T-cell (primary cell): ENCODE data around the gene ABCB11. TPM values are rescaled to one million over a fixed set of nuclear protein-coding genes. Genes with fewer than 3 reads are reported as not detected.

Experiments
- ATAC-seq, 4 experiments: fragments of 200-7000 bp in 3 of 4; fragments of 150-1000 bp in 1 of 4; cut with Tn5 transposase; replicated peaks in 1 of 4; 1 replicate in 3 of 4; 2 replicates in 1 of 4; pipeline ENCODE4 v1.10.0; 2021; ENCODE audit warnings: moderate library complexity in 3 of 4, mild to moderate bottlenecking in 2 of 4, moderate number of reproducible peaks in 1 of 4
- CTCF ChIA-PET, 2 donors: fragments of 300-600 bp; sonication (Branson Sonifier 250); formaldehyde crosslinking; loops; one replicate each; lab custom pipeline; 2022; ENCODE audit warnings: antibody characterized with exemption in 2 of 2; lab: Charles Lee
- POLR2A ChIA-PET, 2 donors: fragments of 300-600 bp; sonication (Branson Sonifier 250); formaldehyde crosslinking; loops; one replicate each; lab custom pipeline; 2022; ENCODE audit warnings: antibody characterized with exemption in 2 of 2; lab: Charles Lee
- DNase-seq, 35 experiments: peaks; one replicate each; pipeline versions ENCODE4 v3.0.0 to v3.0.0-alpha.2; 2013 to 2023
- H3K27ac ChIP-seq: one replicate; pipeline ENCODE4 v1.5.1; 2013; ENCODE audit warnings: low read length
- H3K27me3 ChIP-seq, 2 experiments: replicated peaks in 1 of 2; 1 replicate in 1 of 2; 2 replicates in 1 of 2; pipeline versions ENCODE4 v1.6.1 to v1.7.0; 2013; ENCODE audit warnings: low read length in 1 of 2, mixed read lengths in 1 of 2; ENCODE audit not compliant: control insufficient read depth in 2 of 2, insufficient read depth in 2 of 2; ENCODE audit errors: extremely low read depth in 1 of 2
- H3K36me3 ChIP-seq, 2 donors: 1 replicate in 1 of 2; 2 replicates in 1 of 2; pipeline versions ENCODE4 v1.6.1 to v1.7.0; 2013; ENCODE audit warnings: low read length in 1 of 2; ENCODE audit not compliant: control insufficient read depth in 2 of 2, insufficient read depth in 1 of 2; ENCODE audit errors: extremely low read depth in 1 of 2
- H3K4me1 ChIP-seq, 2 experiments: 1 replicate in 1 of 2; 2 replicates in 1 of 2; pipeline versions ENCODE4 v1.6.1 to v1.7.0; 2013; ENCODE audit warnings: low read length in 2 of 2, mixed read lengths in 1 of 2; ENCODE audit not compliant: insufficient read depth in 2 of 2, control insufficient read depth in 1 of 2; ENCODE audit errors: extremely low read depth in 1 of 2
- H3K4me3 ChIP-seq, 2 donors: 1 replicate in 1 of 2; 2 replicates in 1 of 2; pipeline versions ENCODE4 v1.5.1 to v1.7.0; 2013; ENCODE audit warnings: mild to moderate bottlenecking in 2 of 2, low read length in 1 of 2, moderate library complexity in 1 of 2; ENCODE audit not compliant: control insufficient read depth in 1 of 2; ENCODE audit errors: extremely low read depth in 1 of 2
- H3K9me3 ChIP-seq: 2 replicates; pipeline ENCODE4 v1.7.0; 2013
- H3K27ac Mint-ChIP-seq, 2 donors: one replicate each; pipeline ENCODE4 v1.8.0; 2020 to 2021; ENCODE audit warnings: mild to moderate bottlenecking in 2 of 2, mixed read lengths in 2 of 2
- H3K27me3 Mint-ChIP-seq, 2 donors: one replicate each; pipeline ENCODE4 v1.8.0; 2021 to 2022; ENCODE audit warnings: mixed read lengths in 2 of 2
- H3K36me3 Mint-ChIP-seq: one replicate; pipeline ENCODE4 v1.8.0; 2021; ENCODE audit warnings: mixed read lengths
- H3K4me1 Mint-ChIP-seq, 3 donors: one replicate each; pipeline ENCODE4 v1.8.0; 2020 to 2022; ENCODE audit warnings: mixed read lengths in 3 of 3, mild to moderate bottlenecking in 1 of 3
- H3K4me3 Mint-ChIP-seq, 3 donors: one replicate each; pipeline ENCODE4 v1.8.0; 2020 to 2022; ENCODE audit warnings: mild to moderate bottlenecking in 3 of 3, mixed read lengths in 3 of 3, moderate library complexity in 3 of 3
- H3K9me3 Mint-ChIP-seq, 3 donors: one replicate each; pipeline ENCODE4 v1.8.0; 2020 to 2022; ENCODE audit warnings: mixed read lengths in 3 of 3
- WGBS: methylation state at CpG from one replicate; pipeline ENCODE4 v1.1.5; 2013; ENCODE audit warnings: missing lambda C conversion rate; ENCODE audit not compliant: insufficient coverage; 5-methylcytosine and 5-hydroxymethylcytosine counted together
- total RNA-seq, 35 experiments: library from RNA in 6 of 35; stranded (reverse) in 6 of 35; fragments of 120-200 nt in 1 of 35; gene quantifications; one replicate each; pipeline versions ENCODE4 v1.2.1 to v1.2.4 and lab custom pipeline; 2013 to 2026

Gene ABCB11
- total RNA-seq, 5 donors from 2014 or later (not counting 1 experiment from before 2014, with no cell fraction given): 0.03 TPM; not detected in 3

GRCh38 chr2:168895771-168896170 lies 135.4 kb downstream of the ABCB11 start:
- no peaks in the 10 kb centered on the region for H3K4me1 ChIP-seq
- H3K27me3 ChIP-seq: no peaks in the 10 kb centered on the region
- Mint-ChIP-seq H3K36me3 (no peaks in the 10 kb centered on the region), H3K4me3 (no peak overlapping the region), H3K4me1 (peaks cover 0 to 1% (median under 1%) of the 10 kb centered on the region in 3 donors), H3K27me3 (peaks cover 4 to 10% of the 10 kb centered on the region in 2 donors), H3K9me3 (no peaks in the 10 kb centered on the region), H3K27ac (no peak overlapping the region)
- ChIA-PET CTCF (no interaction called here), POLR2A (no interaction called here)
- DNase-seq (no peak), ATAC-seq (no peak)
- H3K4me3 ChIP-seq: no peak overlapping the region
- no peaks in the 10 kb centered on the region for H3K9me3 ChIP-seq
- H3K36me3 ChIP-seq: no peaks in the 10 kb centered on the region
- H3K27ac ChIP-seq: no peak overlapping the region

- ChIA-PET CTCF (no interaction called here), POLR2A (no interaction called here)
- Histone ChIP-seq H3K36me3 (no peaks in the 10 kb centered on the region), H3K27ac (no peak overlapping the region), H3K9me3 (no peaks in the 10 kb centered on the region), H3K4me3 (no peak overlapping the region), H3K27me3 (peaks cover 0 to 2% of the 10 kb centered on the region in 2 experiments), H3K4me1 (peaks cover 0 to 5% of the 10 kb centered on the region in 2 experiments)
- Mint-ChIP-seq H3K36me3 (no peaks in the 10 kb centered on the region), H3K9me3 (no peaks in the 10 kb centered on the region), H3K27ac (no peak overlapping the region), H3K27me3 (peaks cover 4 to 10% of the 10 kb centered on the region in 2 donors), H3K4me1 (peaks cover 9 to 11% (median 10%) of the 10 kb centered on the region in 3 donors), H3K4me3 (no peak overlapping the region)
- DNase-seq (no peak), ATAC-seq (no peak)
Observed at GRCh38 chr2:168894720-168895119, 136.4 kb downstream of the ABCB11 start.

DNA sequence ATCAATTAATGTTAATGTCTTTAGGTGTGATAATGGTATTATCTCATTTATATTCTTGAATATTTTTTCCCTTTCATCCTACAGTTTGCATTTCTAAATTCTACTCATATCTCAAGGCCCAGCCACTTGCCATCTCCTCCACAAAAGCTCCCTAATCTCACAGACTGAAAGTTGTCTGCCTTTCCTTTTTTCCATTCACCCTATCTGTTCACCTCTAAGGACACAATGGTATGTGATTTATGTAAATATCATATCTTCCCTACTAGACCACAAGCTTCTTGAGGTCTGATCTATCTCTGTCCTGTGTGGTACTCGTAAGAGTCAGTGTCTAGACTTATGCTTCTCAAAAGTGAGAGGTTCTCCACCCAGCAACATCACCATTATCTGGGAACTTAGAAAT lies 137.0 kb downstream of the ABCB11 start:
- WGBS: no CpG with 5 or more reads among the region's 1 CpG
- CTCF ChIA-PET: no interaction called here
- no peak for ATAC-seq

DNA sequence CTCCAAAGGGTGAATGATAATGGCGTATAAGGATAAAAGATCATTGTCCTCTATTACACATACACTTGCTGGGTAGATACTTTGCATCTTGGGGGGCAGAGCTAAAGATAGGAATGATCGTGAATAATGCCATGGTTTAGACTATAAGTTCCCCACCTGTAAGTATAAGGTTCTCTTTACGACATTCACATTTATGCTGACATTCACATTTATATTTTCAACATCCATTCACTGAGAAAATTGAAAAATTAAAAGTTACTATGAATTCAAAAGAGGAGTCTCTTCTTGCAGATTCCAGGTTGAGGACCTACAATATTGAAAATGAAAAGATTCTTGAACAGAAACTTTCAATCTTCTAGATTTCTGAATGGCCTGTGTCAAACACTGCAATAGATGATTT lies 138.8 kb downstream of the ABCB11 start:
- WGBS: no CpG with 5 or more reads among the region's 3 CpGs
- Mint-ChIP-seq H3K9me3 (no peaks in the 10 kb centered on the region), H3K27me3 (peaks cover 4 to 10% of the 10 kb centered on the region in 2 donors), H3K36me3 (no peaks in the 10 kb centered on the region), H3K27ac (no peak overlapping the region), H3K4me3 (no peak overlapping the region), H3K4me1 (peaks cover 11 to 13% (median 11%) of the 10 kb centered on the region in 3 donors)
- ChIA-PET POLR2A (interaction anchor here in 1 of 2 donors (0.5 kb wide), 1 partner anchor 12 kb away, joined by 3 read pairs; no protein-coding TSS in a partner anchor), CTCF (no interaction called here)
- H3K27ac ChIP-seq: no peak overlapping the region
- H3K4me1 ChIP-seq: peaks cover 0 to 6% of the 10 kb centered on the region in 2 experiments
- DNase-seq: no peak
- peaks cover 0 to 2% of the 10 kb centered on the region in 2 experiments for H3K27me3 ChIP-seq
- no peaks in the 10 kb centered on the region for H3K36me3 ChIP-seq
- no peaks in the 10 kb centered on the region for H3K9me3 ChIP-seq
- no peak overlapping the region for H3K4me3 ChIP-seq
- ATAC-seq: no peak

More for the DNA sequence above, 137.0 kb downstream of the ABCB11 start:
- POLR2A ChIA-PET: no interaction called here
- no peak overlapping the region for H3K27ac ChIP-seq
- peaks cover 0 to 6% of the 10 kb centered on the region in 2 experiments for H3K4me1 ChIP-seq
- peaks cover 11 to 13% (median 11%) of the 10 kb centered on the region in 3 donors for H3K4me1 Mint-ChIP-seq
- H3K36me3 Mint-ChIP-seq: no peaks in the 10 kb centered on the region
- no peaks in the 10 kb centered on the region for H3K36me3 ChIP-seq
- H3K4me3 Mint-ChIP-seq: no peak overlapping the region
- peaks cover 0 to 2% of the 10 kb centered on the region in 2 experiments for H3K27me3 ChIP-seq
- DNase-seq: no peak
- no peak overlapping the region for H3K27ac Mint-ChIP-seq
- H3K27me3 Mint-ChIP-seq: peaks cover 4 to 10% of the 10 kb centered on the region in 2 donors
- no peaks in the 10 kb centered on the region for H3K9me3 ChIP-seq
- H3K9me3 Mint-ChIP-seq: no peaks in the 10 kb centered on the region
- no peak overlapping the region for H3K4me3 ChIP-seq

GRCh38 chr2:168890006-168890782 lies 140.9 kb downstream of the ABCB11 start, which contains the start of gene SPC25:
TSS of gene SPC25 (minus strand) at chr2:168890430. CDS start at chr2:168889519, 911 bp downstream.
- Mint-ChIP-seq H3K27ac (no peak within 1 kb of the TSS), H3K36me3 (no peaks in the 10 kb centered on the region), H3K4me3 (peak within 1 kb of the TSS; percentile 84 to 94 (median 90)), H3K9me3 (no peaks in the 10 kb centered on the region), H3K4me1 (peaks cover 11 to 13% (median 11%) of the 10 kb centered on the region in 3 donors), H3K27me3 (peaks cover 4 to 10% of the 10 kb centered on the region in 2 donors)
- ChIA-PET CTCF (interaction anchor here in 1 of 2 donors (0.6 kb wide), 1 partner anchor 50 kb away, joined by 3 read pairs; no protein-coding TSS in a partner anchor), POLR2A (interaction anchor here in 1 of 2 donors (0.5 kb wide), 1 partner anchor 889 kb away, joined by 4 read pairs; no protein-coding TSS in a partner anchor)
- peak; percentile 92 to 100 (median 99) for ATAC-seq
- Histone ChIP-seq H3K27ac (no peak within 1 kb of the TSS), H3K4me3 (peak within 1 kb of the TSS; percentile 63 to 80), H3K27me3 (peaks cover 0 to 2% of the 10 kb centered on the region in 2 experiments), H3K9me3 (no peaks in the 10 kb centered on the region), H3K4me1 (peaks cover 0 to 6% of the 10 kb centered on the region in 2 experiments), H3K36me3 (no peaks in the 10 kb centered on the region)
- DNase-seq: peak; percentile 70 to 92 (median 82)
- under 1% methylated on average over 27 of the region's 38 CpGs for WGBS

- peak overlapping the region; percentile 63 to 80 for H3K4me3 ChIP-seq
- H3K9me3 ChIP-seq: no peaks in the 10 kb centered on the region
- DNase-seq: peak in 1 of 35 experiments; percentile 3
- ChIA-PET CTCF (no interaction called here), POLR2A (no interaction called here)
- Mint-ChIP-seq H3K27me3 (peaks cover 2 to 10% of the 10 kb centered on the region in 2 donors), H3K4me3 (peak overlapping the region; percentile 84 to 94 (median 90)), H3K9me3 (no peaks in the 10 kb centered on the region), H3K4me1 (peaks cover 11 to 13% (median 11%) of the 10 kb centered on the region in 3 donors), H3K27ac (no peak overlapping the region), H3K36me3 (no peaks in the 10 kb centered on the region)
- no peak for ATAC-seq
- no peaks in the 10 kb centered on the region for H3K36me3 ChIP-seq
- H3K27me3 ChIP-seq: peaks cover 0 to 2% of the 10 kb centered on the region in 2 experiments
- H3K27ac ChIP-seq: no peak overlapping the region
- no CpG with 5 or more reads among the region's 3 CpGs for WGBS
- peaks cover 0 to 6% of the 10 kb centered on the region in 2 experiments for H3K4me1 ChIP-seq
Observed at GRCh38 chr2:168889635-168890005, 141.5 kb downstream of the ABCB11 start.
